SKM-1 treated with dmso at 0.1 percent for 144 hours (cell line): ENCODE results near the gene CNGA2.

Experiments
- DNase-seq: peaks from one replicate; lab custom pipeline; 2025; ENCODE audit not compliant: unreplicated experiment; lab: John Stamatoyannopoulos, UW

The CNGA2 gene

GRCh38 chrX:151711787-151712186 lies 22.8 kb upstream of the CNGA2 start:
- DNase-seq, result no peak

GRCh38 chrX:151712253-151712652 lies 22.3 kb upstream of the CNGA2 start:
- no peak for DNase-seq

- DNase-seq, result no peak
These were observed 20.7 kb upstream of the CNGA2 start for GRCh38 chrX:151713849-151714248.

GRCh38 chrX:151714362-151714761 lies 20.2 kb upstream of the CNGA2 start:
- no peak for DNase-seq

DNA sequence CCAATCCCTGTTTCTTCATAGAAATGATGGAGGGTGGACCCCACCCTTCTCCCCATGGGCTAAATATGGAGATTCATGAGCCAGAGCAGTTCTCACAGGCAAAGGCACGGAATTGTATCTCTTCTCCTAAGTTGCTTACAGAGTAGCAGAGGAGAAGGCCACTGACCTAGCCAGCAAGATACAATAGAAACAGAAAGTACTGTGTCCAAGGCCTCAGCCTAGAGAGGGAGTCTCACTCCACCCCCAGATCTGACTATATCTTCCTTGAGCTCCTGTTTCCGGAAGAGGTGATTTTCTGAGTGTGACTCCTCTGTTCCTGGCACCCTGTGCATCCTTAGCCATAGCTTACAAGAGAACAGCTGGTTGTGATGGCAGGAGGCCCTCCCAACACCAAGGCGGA lies 18.8 kb upstream of the CNGA2 start, which contains the start of gene FATE1:
Gene FATE1 (plus strand): TSS at position 284 of the 400 bp plus-strand sequence. CDS start 85 bp downstream, at position 369.
- DNase-seq, result no peak

DNA sequence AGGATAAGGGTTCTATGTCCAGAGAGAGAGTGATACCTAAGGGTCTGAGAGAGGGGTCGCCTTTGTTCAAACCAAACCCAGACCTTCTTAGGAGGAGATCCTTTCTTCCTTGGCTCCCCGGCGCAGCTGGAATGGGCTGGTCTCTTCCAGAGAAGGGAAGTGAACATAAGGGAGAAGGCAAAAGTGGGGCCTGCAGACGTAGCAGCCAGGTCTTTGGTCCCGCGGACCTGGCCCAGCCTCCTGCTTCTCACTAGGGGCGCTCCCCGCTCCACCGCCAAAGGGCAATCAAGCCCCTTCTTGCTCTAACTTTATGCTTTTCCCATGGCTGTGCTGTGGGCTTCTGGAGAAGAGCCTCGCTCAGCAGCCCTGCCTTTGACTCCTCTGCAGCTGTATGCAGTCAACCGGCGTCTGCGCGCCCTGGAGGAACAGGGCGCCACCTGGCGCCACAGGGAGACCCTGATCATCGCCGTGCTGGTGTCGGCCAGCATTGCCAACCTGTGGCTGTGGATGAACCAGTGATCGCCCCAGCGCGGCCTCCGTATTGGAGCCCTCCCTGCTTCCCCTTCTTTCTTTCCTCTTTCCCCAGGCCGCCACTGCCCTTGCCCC lies 12.2 kb upstream of the CNGA2 start:
- no peak for DNase-seq

- DNase-seq, result peak; percentile 23
These were observed 11.3 kb upstream of the CNGA2 start for GRCh38 chrX:151723156-151723760.

GRCh38 chrX:151724563-151725337 lies 9.8 kb upstream of the CNGA2 start:
- DNase-seq, result no peak

- DNase-seq, result no peak
These were observed 9.3 kb upstream of the CNGA2 start for GRCh38 chrX:151725338-151725614.

GRCh38 chrX:151726751-151727150 lies 7.8 kb upstream of the CNGA2 start:
- no peak for DNase-seq

DNA sequence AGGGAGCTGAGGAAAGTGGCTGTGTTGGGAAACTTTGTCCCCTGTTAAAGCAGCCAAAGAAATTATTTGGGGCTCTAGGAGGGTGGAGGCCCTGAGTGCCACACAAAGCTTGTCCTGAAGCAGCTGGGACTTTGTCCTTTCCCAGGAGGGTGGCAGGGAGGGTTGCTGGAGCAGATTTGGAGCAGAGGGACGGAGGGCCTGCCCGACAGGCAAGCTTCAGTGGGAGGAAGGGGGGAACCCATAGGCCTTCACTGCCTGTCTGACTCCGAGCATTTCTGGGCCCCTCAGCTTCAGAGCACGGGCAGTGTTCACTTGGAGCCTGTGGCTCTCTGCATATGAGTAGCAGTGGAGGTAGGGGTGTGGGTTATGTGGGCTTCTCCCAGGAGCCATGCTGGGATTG lies 7.2 kb upstream of the CNGA2 start:
- DNase-seq, result no peak

DNA sequence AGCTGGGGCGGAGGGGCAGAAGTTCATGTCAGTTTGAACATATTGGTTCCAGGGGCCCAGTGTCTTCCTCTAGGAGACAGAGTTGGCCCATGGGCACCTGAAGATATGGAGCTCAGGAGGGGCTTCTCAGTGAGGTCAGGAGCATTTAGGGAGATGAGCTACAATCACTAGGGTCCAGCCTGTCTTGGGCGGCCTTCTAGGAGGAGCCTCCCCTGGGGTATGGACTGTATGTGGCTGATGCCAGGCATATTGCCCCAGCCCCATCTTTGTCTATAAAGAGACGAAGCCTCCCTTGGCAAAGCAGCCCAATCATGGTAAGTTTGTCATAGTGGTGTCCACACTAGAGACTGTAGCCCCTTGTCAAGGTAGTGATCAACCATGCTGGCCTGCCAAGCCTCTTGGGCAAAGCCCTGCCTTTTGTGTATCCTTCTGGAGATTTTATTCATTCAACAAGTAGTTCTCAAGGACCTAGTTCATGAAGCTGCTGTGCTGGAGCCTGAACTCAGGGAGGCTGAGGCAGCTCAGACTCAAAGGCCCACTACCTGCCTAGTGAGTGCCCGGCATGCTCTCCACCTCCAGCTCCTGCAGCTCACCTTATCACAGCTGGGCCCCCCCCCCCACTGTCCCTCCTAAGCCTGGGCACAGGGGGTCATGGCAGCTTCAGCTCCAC lies 5.4 kb upstream of the CNGA2 start:
- no peak for DNase-seq

GRCh38 chrX:151735219-151735618 lies 673 bp downstream of the CNGA2 start:
- no peak for DNase-seq

DNA sequence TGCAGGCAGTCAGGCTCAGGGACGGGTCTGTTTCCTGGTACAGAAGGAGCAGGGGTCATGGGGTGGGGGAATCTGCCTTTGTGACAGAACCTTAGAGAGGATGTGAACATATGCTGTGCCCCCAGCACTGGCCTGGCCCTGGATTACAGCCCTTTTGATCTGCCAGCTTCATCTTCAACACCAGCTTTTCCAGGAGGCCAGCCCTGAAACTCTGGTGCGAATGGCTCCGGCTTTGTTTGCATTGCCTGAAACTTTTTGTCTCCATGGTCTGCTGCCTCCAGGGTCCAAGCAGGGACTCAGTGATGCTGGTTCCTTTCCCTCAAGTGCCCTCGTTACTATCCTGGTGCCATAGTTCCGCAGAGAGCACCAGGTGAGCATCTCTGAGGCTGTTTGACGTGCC lies 2.1 kb downstream of the CNGA2 start:
- DNase-seq, result no peak

GRCh38 chrX:151737494-151737893 lies 2.9 kb downstream of the CNGA2 start:
- no peak for DNase-seq

- DNase-seq, result no peak
These were observed 4.2 kb downstream of the CNGA2 start for GRCh38 chrX:151738751-151739150.

DNA sequence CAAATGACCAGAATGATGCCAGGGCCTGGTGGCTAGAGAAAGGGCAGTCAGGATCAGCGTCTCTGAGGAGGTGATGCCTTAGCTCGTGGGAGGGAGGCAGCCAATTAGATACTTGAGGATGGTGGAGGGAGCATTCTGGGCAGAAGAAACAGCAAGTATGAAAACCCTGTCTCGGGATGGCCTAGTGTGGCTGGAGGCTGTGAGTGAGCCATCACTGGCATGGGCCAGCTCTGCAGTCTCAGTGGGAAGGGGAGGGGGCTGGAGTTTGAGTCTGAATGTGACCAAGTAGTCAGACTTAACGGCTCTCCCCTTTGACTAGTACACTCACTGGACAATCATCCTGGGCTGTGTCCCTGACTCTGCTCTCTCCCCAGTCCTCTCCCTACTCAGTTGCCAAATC lies 7.1 kb downstream of the CNGA2 start:
- DNase-seq, result no peak

- no peak for DNase-seq
These were observed 7.8 kb downstream of the CNGA2 start for GRCh38 chrX:151742311-151742710.

DNA sequence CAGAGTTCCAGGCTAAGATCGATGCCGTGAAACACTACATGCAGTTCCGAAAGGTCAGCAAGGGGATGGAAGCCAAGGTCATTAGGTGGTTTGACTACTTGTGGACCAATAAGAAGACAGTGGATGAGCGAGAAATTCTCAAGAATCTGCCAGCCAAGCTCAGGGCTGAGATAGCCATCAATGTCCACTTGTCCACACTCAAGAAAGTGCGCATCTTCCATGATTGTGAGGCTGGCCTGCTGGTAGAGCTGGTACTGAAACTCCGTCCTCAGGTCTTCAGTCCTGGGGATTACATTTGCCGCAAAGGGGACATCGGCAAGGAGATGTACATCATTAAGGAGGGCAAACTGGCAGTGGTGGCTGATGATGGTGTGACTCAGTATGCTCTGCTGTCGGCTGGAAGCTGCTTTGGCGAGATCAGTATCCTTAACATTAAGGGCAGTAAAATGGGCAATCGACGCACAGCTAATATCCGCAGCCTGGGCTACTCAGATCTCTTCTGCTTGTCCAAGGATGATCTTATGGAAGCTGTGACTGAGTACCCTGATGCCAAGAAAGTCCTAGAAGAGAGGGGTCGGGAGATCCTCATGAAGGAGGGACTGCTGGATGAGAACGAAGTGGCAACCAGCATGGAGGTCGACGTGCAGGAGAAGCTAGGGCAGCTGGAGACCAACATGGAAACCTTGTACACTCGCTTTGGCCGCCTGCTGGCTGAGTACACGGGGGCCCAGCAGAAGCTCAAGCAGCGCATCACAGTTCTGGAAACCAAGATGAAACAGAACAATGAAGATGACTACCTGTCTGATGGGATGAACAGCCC lies 9.3 kb downstream of the CNGA2 start:
- DNase-seq, result no peak

DNA sequence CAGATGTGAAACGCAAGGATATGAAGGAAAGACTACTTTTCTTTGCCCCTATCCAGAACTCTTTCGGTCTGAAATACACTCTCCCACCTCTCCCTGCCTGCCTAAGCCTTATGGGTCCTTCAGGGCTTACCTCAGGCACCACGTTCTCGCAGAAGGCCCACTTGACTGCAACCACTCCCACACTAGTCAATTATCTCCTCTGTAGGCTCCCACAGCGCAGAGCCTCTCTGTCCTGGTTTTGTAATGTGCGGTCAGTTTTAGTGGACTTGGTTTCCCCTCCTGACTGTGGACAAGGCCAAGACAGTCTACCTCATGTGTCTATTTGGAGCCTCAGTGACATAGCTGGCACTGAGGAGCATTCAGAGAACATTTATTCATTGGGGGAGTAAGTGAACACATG lies 11.1 kb downstream of the CNGA2 start:
- DNase-seq, result no peak

GRCh38 chrX:151746502-151746901 lies 12.0 kb downstream of the CNGA2 start:
- DNase-seq, result no peak
